Measurements from ENCODE around the gene CISD1. TPM values are rescaled to one million over a fixed set of nuclear protein-coding genes. Genes with fewer than 3 reads are reported as not detected.
"Not testable (repeated sequence)": the region's sequence is repeated elsewhere in the genome, so short reads cannot be mapped to it uniquely, and the experiment has no call there.

CISD1 gene
- total RNA-seq = 10 to 100 TPM; 38.1 to 63.2 TPM

- DNase-seq (ENCODE audit: low spot score in 2 of 2) = peak; percentile 94
- peak; percentile 73 to 75 for ATAC-seq
- Mint-ChIP-seq H3K27ac (peak within 1 kb of the TSS; percentile 97 to 99), H3K9me3 (no peaks in the 10 kb centered on the region), H3K36me3 (peaks cover 18 to 26% of the 10 kb centered on the region in 2 donors)
These were observed at the start of gene CISD1 for GRCh38 chr10:58268946-58269781. Gene CISD1, plus strand, starts transcription at chr10:58269162. Its CDS starts 112 bp downstream, at chr10:58269274.

- H3K27ac Mint-ChIP-seq = no peak overlapping the region
- peaks cover 2 to 9% of the 10 kb centered on the region in 2 donors for H3K36me3 Mint-ChIP-seq
- H3K9me3 Mint-ChIP-seq = no peaks in the 10 kb centered on the region
- no peak for DNase-seq (ENCODE audit: low spot score in 2 of 2)
- ATAC-seq = no peak
These were observed 49.1 kb upstream of the CISD1 start for GRCh38 chr10:58219875-58220274.

DNA sequence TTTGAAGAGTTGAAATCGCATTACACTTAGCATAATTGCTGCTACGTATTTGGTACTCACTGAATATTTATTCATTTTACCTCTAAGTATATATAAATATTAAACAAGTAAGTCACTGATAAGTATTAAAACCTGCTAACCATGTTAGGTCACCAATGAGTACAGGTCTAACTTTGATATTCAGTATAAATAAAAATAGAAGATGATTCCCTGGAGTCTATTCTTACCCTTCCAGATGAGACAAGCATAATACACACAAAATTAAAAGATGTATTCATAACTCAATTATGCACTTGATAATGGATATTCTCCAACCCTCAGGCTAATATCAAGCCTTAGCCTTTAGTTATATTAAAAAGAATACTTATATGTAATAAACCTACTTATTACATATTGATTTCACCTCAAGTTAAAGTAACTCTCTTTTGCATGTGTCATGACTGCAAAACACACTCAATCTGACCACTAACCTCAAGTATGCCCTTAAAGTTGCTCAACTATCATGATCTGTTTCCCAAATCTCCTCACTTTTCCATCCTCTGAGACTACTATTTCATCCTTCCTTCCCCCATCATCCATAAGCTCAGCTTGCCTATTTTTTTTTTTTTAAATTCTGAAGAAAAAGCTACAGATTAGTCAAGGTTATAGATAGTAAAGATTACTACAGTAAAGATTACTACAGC, 48.1 kb upstream of the CISD1 start:
- DNase-seq (ENCODE audit: low spot score in 2 of 2) (no peak), ATAC-seq (no peak)
- H3K27ac Mint-ChIP-seq = no peak overlapping the region
- H3K9me3 Mint-ChIP-seq = no peaks in the 10 kb centered on the region
- peaks cover 0 to 5% of the 10 kb centered on the region in 2 donors for H3K36me3 Mint-ChIP-seq

DNA sequence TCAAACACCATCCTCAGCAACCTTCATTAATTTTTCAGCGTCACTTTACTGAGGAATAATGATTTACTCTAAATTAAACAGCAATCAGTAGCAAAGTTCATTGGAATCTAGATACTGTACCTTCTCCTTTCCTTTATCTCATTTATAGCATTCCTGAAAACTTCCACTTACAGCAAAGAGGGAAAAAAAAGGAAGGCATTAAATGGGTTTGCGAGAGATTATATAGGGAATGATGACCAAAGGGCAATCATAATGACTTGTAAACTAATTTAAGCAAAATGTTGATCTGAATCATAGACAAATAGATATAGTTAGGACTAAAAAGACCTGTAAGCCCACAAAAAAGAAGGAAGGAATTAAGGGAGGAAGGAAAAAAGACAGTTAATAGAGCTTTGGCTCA, 43.3 kb upstream of the CISD1 start:
- no peak for ATAC-seq
- no peak for DNase-seq (ENCODE audit: low spot score in 2 of 2)
- no peaks in the 10 kb centered on the region for H3K9me3 Mint-ChIP-seq
- H3K27ac Mint-ChIP-seq = no peak overlapping the region
- peaks cover 5 to 11% of the 10 kb centered on the region in 2 donors for H3K36me3 Mint-ChIP-seq

DNA sequence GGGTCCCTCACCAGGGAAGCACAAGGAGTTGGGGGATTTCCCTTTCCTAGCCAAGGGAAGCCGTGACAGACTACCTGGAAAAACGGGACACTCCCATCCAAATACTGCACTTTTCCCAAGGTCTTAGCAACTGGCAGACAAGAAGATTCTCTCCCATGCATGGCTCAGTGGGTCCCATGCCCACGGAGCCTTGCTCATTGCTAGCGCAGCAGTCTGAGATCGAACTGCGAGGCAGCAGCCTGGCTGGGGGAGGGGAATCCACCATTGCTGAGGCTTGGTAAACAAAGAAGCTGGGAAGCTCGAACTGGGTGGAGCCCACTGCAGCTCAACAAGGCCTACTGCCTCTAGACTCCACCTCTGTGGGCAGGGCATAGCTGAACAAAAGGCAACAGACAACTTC, 39.1 kb upstream of the CISD1 start:
- DNase-seq (ENCODE audit: low spot score in 2 of 2); ATAC-seq; H3K27ac Mint-ChIP-seq; H3K9me3 Mint-ChIP-seq: not testable (repeated sequence)
- peaks cover 40 to 46% of the 10 kb centered on the region in 2 donors for H3K36me3 Mint-ChIP-seq

GRCh38 chr10:58237014-58237834, 31.7 kb upstream of the CISD1 start:
- peak overlapping the region in 1 of 2 donors; percentile 65 for H3K27ac Mint-ChIP-seq
- peaks cover 40 to 62% of the 10 kb centered on the region in 2 donors for H3K36me3 Mint-ChIP-seq
- ATAC-seq (peak; percentile 62 to 98), DNase-seq (ENCODE audit: low spot score in 2 of 2) (no peak)
- no peaks in the 10 kb centered on the region for H3K9me3 Mint-ChIP-seq

DNA sequence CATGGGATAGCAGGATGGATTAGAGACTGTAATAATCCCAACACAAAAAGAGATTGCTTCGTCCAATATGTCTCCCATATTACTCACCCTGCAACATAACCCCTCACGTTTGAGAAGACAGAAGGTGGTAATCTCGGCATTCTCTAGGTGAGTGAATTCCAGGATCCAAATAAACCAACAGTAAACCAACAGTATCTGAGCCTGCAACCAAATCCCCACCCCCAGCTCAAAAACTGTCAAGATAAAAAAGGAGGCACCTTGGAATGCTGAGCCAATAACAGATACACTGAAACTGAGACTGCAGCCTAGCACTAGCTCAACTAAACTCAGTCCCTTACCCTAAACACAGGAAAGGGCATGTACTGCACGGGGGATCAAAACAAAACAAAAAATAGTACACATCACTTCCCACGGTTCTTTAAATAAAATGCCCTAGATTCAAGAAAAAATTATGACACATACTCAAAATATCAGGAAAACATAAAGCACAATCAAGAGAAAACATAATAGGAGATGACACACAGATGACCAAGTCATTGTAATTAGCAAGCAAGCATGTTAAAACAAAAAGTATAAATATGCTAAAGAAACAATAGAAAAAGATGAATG, 29.3 kb upstream of the CISD1 start:
- ATAC-seq (no peak), DNase-seq (ENCODE audit: low spot score in 2 of 2) (no peak)
- H3K27ac Mint-ChIP-seq = no peak overlapping the region
- peaks cover 18 to 54% of the 10 kb centered on the region in 2 donors for H3K36me3 Mint-ChIP-seq
- no peaks in the 10 kb centered on the region for H3K9me3 Mint-ChIP-seq

DNA sequence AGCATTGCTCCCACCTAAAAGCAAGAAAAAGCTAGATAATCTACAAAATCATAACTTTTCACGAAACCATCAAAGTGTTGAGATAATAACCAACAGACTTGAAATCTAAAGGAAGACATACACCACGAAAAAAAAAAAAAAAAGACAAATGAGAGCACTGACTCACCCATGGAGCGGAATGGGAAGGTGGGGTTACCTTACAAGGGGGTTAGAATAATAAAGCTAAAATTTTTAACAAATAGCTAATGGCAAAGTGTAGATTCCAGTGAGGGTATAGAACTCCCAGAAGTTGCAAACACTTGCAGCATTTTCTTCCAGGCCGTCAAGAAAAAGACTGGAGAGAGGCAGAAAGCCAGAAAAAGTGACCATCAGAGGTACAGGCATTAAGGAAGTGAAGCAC, 28.4 kb upstream of the CISD1 start:
- ATAC-seq = no peak

DNA sequence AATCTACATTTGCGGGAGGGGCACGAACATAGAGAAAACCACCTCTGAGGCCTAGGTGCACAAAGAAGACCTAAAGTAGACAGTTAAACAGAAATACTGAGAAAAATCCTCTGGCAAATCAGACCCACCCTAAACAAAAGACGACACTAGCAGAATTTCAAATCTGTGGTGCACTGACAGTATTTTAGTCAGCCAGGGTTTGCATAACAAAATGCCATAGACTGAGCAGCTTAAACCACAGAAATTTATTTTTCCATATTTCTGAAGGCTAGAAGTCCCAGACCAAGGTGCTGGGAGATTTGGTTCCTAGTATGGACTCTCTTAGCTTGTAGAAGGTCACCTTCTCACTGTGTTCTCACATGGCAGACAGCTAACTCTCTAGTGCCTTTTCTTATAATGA, 27.6 kb upstream of the CISD1 start:
- Mint-ChIP-seq H3K27ac (no peak overlapping the region), H3K36me3 (peaks cover 9 to 49% of the 10 kb centered on the region in 2 donors), H3K9me3 (peaks cover 0 to 3% of the 10 kb centered on the region in 2 donors)
- ATAC-seq = no peak
- no peak for DNase-seq (ENCODE audit: low spot score in 2 of 2)

More for the DNA sequence above, 28.4 kb upstream of the CISD1 start:
- no peak for DNase-seq (ENCODE audit: low spot score in 2 of 2)
- Mint-ChIP-seq H3K36me3 (peaks cover 10 to 54% of the 10 kb centered on the region in 2 donors), H3K9me3 (peaks cover 0 to 3% of the 10 kb centered on the region in 2 donors), H3K27ac (no peak overlapping the region)

DNA sequence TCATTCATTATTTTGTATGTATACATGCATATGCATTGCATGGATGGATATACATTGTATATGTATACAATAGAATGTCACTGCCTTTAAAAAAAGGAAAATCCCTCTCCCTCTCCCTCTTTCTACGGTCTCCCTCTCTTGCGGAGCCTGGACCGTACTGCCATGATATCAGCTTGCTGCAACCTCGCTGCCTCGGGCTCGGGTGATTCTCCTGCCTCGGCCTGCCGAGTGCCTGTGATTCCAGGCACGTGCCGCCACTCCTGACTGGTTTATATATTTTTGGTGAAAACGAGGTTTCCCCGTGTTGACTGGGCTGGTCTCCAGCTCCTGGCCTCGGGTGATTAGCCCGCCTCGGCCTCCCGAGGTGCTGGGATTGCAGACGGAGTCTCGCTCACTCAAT, 25.7 kb upstream of the CISD1 start:
- peaks cover 0 to 3% of the 10 kb centered on the region in 2 donors for H3K9me3 Mint-ChIP-seq
- H3K36me3 Mint-ChIP-seq = peaks cover 0 to 40% of the 10 kb centered on the region in 2 donors
- ATAC-seq = no peak

GRCh38 chr10:58243801-58244200, 25.2 kb upstream of the CISD1 start:
- H3K27ac Mint-ChIP-seq; ATAC-seq; DNase-seq (ENCODE audit: low spot score in 2 of 2); H3K9me3 Mint-ChIP-seq: not testable (repeated sequence)
- H3K36me3 Mint-ChIP-seq = peaks cover 4 to 40% of the 10 kb centered on the region in 2 donors

More for the DNA sequence above, 25.7 kb upstream of the CISD1 start:
- no peak overlapping the region for H3K27ac Mint-ChIP-seq
- no peak for DNase-seq (ENCODE audit: low spot score in 2 of 2)

- ATAC-seq; H3K9me3 Mint-ChIP-seq; DNase-seq (ENCODE audit: low spot score in 2 of 2); H3K27ac Mint-ChIP-seq: not testable (repeated sequence)
- H3K36me3 Mint-ChIP-seq = peaks cover 5 to 40% of the 10 kb centered on the region in 2 donors
These were observed 24.7 kb upstream of the CISD1 start for GRCh38 chr10:58244242-58244641.

- not testable (repeated sequence) for ATAC-seq; DNase-seq (ENCODE audit: low spot score in 2 of 2); H3K27ac Mint-ChIP-seq
- Mint-ChIP-seq H3K9me3 (peaks cover 4 to 11% of the 10 kb centered on the region in 2 donors), H3K36me3 (peaks cover 5 to 40% of the 10 kb centered on the region in 2 donors)
These were observed 24.3 kb upstream of the CISD1 start for GRCh38 chr10:58244666-58245065.

GRCh38 chr10:58253184-58253583, 15.8 kb upstream of the CISD1 start:
- H3K9me3 Mint-ChIP-seq = peaks cover 9 to 17% of the 10 kb centered on the region in 2 donors
- ATAC-seq = no peak
- H3K36me3 Mint-ChIP-seq = peaks cover 24 to 64% of the 10 kb centered on the region in 2 donors
- H3K27ac Mint-ChIP-seq = no peak overlapping the region
- no peak for DNase-seq (ENCODE audit: low spot score in 2 of 2)

- Mint-ChIP-seq H3K36me3 (peaks cover 20 to 64% of the 10 kb centered on the region in 2 donors), H3K27ac (no peak overlapping the region), H3K9me3 (peaks cover 5 to 9% of the 10 kb centered on the region in 2 donors)
- ATAC-seq (no peak), DNase-seq (ENCODE audit: low spot score in 2 of 2) (no peak)
These were observed 14.3 kb upstream of the CISD1 start for GRCh38 chr10:58254644-58255043.

All from activated naive CD4-positive, alpha-beta T cell treated with anti-CD3 and anti-CD28 coated beads, Interleukin-2, amount 50 U/mL, for 72 hours (primary cell).